PFSK-1 (cell line): ENCODE results near the gene DNAH5.

Source experiments
- FOXP2 ChIP-seq: optimal IDR thresholded peaks from 2 replicates; pipeline ENCODE3; 2011; ENCODE audit warnings: borderline replicate concordance, control low read depth, inconsistent platforms; ENCODE audit not compliant: insufficient read depth; ENCODE audit errors: extremely low read length, extremely low read depth
- POLR2AphosphoS5 ChIP-seq: IDR thresholded peaks from 2 replicates; pipeline ENCODE4 v1.6.1; 2012; ENCODE audit warnings: low read depth, mild to moderate bottlenecking, control low read depth, low read length, moderate library complexity
- SIN3A ChIP-seq: IDR thresholded peaks from 2 replicates; pipeline ENCODE4 v1.6.1; 2012; ENCODE audit warnings: mild to moderate bottlenecking, low read length, moderate library complexity, borderline replicate concordance; ENCODE audit not compliant: insufficient read depth
- TAF1 ChIP-seq: IDR thresholded peaks from 2 replicates; pipeline ENCODE4 v1.6.1; 2012; ENCODE audit warnings: low read length, control low read depth, borderline replicate concordance; ENCODE audit not compliant: insufficient read depth
- TF ChIP-seq, protein P1 (sequence below), 2 experiments: IDR thresholded peaks; 2 replicates each; pipeline versions ENCODE4 v1.6.1 to v1.8.0; 2011 to 2012; ENCODE audit warnings: low read depth in 2 of 2, low read length in 2 of 2, control low read depth in 1 of 2, inconsistent platforms in 1 of 2, mild to moderate bottlenecking in 1 of 2, moderate library complexity in 1 of 2; ENCODE audit not compliant: insufficient read depth in 1 of 2

The DNAH5 gene

DNA sequence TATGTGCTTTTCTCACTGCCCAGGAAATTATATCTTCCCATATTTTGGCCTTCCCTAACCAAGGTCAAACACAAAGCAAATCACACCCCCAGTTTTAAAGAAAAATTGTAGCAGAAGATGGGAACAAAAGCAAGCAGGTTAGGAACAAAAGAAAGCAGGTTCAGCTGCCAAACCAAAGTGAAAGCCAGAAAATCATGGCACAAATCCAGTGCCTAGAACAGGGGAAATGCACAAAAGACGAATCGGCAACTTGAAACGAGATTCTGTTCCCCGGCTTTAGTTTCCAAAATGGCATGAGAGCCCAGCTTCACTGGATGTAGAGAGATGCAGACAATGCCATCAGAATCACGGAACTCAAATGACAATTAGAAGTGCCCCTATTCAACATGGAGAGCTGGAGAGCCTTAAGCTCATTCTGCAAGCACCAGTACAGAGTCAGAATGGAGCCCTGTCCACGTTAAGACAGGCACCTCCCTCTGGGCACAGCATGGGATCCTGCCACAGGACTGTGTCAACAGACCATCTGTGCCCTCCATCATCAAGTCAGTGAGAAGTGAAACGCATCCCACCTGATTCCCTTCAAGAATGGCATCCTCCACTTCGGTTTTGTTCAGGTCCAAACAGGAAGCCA is 13.8 kb downstream of the DNAH5 start:
- TF ChIP-seq SIN3A = no peak
- TF ChIP-seq TAF1 = no peak
- TF ChIP-seq, protein P1, sequence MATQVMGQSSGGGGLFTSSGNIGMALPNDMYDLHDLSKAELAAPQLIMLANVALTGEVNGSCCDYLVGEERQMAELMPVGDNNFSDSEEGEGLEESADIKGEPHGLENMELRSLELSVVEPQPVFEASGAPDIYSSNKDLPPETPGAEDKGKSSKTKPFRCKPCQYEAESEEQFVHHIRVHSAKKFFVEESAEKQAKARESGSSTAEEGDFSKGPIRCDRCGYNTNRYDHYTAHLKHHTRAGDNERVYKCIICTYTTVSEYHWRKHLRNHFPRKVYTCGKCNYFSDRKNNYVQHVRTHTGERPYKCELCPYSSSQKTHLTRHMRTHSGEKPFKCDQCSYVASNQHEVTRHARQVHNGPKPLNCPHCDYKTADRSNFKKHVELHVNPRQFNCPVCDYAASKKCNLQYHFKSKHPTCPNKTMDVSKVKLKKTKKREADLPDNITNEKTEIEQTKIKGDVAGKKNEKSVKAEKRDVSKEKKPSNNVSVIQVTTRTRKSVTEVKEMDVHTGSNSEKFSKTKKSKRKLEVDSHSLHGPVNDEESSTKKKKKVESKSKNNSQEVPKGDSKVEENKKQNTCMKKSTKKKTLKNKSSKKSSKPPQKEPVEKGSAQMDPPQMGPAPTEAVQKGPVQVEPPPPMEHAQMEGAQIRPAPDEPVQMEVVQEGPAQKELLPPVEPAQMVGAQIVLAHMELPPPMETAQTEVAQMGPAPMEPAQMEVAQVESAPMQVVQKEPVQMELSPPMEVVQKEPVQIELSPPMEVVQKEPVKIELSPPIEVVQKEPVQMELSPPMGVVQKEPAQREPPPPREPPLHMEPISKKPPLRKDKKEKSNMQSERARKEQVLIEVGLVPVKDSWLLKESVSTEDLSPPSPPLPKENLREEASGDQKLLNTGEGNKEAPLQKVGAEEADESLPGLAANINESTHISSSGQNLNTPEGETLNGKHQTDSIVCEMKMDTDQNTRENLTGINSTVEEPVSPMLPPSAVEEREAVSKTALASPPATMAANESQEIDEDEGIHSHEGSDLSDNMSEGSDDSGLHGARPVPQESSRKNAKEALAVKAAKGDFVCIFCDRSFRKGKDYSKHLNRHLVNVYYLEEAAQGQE (IDR thresholded peaks at IDR 0.05; ENCODE audit: insufficient read depth in 1 of 2, low read depth in 2 of 2, low read length in 2 of 2) = no peak
- no peak for TF ChIP-seq POLR2AphosphoS5
- TF ChIP-seq FOXP2 = no peak

DNA sequence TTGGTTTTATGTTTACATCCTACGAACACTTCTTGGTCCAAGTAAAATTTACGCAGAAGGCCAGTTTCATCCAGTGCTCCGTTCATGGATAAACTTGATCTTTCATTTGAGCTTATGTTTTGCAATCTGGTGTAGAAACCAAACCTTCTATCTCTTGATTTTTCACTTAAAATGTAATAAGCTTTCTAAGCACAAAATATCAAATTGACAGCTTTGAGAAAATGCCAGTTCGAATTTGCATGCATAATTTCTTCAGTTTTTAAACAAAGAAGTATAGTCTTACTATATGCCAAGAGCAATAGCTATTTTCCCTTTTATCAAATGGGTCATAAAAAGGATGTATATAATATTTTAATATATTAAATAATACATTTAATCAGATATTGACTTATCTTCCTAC is 17.8 kb downstream of the DNAH5 start:
- TF ChIP-seq, protein P1 (IDR thresholded peaks at IDR 0.05; ENCODE audit: insufficient read depth in 1 of 2, low read depth in 2 of 2, low read length in 2 of 2) = no peak
- TF ChIP-seq SIN3A (no peak), TAF1 (no peak), FOXP2 (no peak), POLR2AphosphoS5 (no peak)

DNA sequence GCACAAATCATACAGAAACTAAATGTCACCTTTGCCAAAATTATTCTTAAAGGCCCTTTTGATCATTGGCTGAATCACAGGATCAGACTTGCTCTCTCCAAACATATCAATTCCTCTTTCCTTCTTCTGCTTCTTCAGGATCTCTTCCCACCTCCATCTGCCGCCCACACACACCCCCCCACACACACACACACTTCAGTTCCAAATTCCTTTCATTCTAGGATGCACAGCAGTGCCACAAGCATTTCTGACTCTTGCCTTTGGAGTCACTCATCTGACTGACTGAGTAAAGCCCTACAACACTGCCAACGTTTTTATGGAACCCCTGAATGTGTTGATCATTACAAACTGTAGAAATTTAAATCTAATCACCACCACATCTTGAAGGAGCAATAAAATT is 22.9 kb downstream of the DNAH5 start:
- TF ChIP-seq, protein P1 (IDR thresholded peaks at IDR 0.05; ENCODE audit: insufficient read depth in 1 of 2, low read depth in 2 of 2, low read length in 2 of 2) = no peak
- TF ChIP-seq SIN3A (no peak), FOXP2 (no peak), POLR2AphosphoS5 (no peak), TAF1 (no peak)

DNA sequence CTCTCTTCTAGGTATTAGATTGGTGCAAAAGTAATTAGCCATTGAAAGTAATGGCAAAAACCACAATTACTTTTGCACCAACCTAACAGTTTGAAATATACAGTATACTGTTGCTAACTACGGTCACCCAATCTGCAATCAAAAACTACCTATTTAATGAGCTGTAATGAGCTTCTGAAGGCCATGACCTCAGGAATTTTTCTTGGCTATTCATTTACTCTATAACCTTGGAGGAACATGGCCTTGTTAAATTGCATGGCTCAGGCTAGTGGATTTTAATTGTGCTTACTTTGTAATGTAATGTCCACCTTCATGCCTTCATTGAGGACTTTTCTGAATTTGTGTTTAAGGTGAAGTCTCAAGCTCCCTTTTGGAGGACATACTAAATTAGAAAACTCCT is 24.7 kb downstream of the DNAH5 start:
- TF ChIP-seq SIN3A (no peak), POLR2AphosphoS5 (no peak), TAF1 (no peak), FOXP2 (no peak)
- TF ChIP-seq, protein P1 (IDR thresholded peaks at IDR 0.05; ENCODE audit: insufficient read depth in 1 of 2, low read depth in 2 of 2, low read length in 2 of 2) = no peak

DNA sequence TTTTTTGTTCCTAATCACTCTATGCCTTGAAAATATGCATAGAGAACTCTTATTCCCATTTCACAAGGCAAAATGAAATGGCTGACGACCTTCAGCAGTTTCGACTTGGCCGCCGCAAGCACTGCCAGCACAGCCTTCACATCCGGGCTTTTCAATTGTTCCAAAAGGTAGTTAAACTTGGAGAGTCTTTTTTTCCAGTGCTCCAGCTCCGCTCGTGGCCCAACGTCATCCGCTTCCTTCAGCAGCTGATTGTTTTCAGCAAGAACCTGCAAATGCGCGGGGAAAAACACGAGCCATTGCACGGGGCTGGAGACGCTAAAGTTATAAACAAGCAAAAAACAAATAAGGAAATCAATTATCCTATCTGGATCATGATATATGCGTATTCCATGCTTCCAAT is 25.4 kb downstream of the DNAH5 start:
- TF ChIP-seq, protein P1 (IDR thresholded peaks at IDR 0.05; ENCODE audit: insufficient read depth in 1 of 2, low read depth in 2 of 2, low read length in 2 of 2) = no peak
- TF ChIP-seq SIN3A (no peak), TAF1 (no peak), FOXP2 (no peak), POLR2AphosphoS5 (no peak)
